Globus pallidus (tissue), 1 donor: Measurements from ENCODE around the gene SLFN12L.
"Not testable (repeated sequence)": the region's sequence is repeated elsewhere in the genome, so short reads cannot be mapped to it uniquely, and the experiment has no call there.

Experiments
- DNase-seq: peaks from one replicate; pipeline ENCODE4 v3.0.0-alpha.2; 2015; ENCODE audit warnings: low spot score

Gene SLFN12L

GRCh38 chr17:35542990-35543389, 5.5 kb upstream of the SLFN12L start:
- no peak for DNase-seq

- DNase-seq: no peak
Observed at GRCh38 chr17:35541434-35541833, 4.0 kb upstream of the SLFN12L start.

DNA sequence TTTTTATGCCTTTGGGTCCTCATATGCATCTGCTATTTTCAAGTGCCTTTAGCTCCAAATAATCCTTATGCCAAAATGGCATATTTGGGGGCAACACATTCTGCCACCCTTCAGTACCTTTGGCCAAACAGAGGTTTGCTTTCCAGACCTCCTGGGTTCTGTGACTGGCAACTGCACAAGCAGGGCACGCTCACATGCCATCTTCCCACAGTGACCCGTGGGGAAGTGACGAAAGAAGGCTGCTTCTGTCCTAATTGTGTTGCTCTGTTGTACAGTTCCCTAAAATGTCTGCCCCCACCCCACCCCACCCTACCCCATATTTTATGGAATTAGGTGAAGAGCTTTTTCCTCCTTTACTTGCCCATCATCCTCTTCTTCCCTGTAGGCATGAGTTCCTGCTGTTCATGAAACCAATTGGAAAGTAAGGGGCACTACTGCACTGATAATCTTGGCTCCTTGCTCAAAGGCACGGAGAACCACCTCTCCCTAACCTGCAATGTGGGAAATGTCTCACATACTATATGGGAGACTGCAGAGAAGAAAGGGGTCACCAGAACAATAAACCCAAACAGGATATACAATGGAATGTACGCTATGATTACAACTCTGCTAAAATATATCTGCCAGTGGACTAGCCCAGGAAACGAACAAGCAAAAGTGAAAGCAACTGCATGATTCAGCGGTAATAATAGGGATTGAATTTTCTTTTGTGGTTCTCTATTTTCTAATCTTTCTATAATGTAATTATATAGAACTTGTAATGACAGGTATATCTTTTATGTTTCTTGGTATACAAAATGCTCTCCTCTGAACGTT, 3.3 kb upstream of the SLFN12L start:
- DNase-seq: no peak

DNA sequence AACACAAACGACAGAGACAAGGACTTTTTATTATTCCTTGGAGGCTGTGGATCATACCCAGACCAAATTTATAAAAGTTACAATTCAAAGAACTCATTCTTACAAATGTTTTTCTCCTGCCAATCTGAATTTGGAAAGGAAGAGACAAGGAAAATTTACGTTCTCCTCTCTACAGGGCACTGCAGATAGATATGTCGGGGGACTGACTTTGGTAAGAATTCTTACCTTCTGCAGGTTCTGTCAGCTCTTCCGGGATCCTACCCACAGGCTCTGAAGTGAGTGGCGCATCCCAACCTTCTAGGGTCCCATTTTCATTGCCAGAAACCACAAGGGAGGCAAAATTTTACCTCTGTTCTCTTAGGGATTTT, 2.2 kb upstream of the SLFN12L start:
- no peak for DNase-seq

DNA sequence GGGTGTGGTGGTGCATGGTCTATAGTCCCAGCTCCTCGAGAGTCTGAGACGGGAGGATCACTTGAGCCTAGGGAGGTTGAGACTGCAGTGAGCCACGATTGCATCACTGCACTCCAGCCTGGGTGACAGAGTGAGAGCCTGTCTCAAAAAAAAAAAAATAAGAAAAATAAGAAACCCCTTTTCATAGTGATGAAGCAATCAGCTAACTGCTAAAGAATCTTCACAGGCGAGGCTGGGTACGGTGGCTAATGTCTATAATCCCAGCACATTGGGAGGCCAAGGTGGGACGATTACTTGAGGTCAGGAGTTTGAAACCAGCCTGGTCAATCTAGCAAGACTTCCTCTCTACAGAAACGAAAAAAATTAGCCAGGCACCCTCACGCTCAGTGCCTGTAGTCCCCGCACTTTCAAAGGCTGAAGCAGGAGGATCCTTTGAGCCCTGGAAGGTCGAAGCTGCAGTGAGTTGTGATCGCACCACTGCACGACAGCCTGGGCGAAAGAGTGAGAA, 760 bp downstream of the SLFN12L start:
- DNase-seq: no peak

DNA sequence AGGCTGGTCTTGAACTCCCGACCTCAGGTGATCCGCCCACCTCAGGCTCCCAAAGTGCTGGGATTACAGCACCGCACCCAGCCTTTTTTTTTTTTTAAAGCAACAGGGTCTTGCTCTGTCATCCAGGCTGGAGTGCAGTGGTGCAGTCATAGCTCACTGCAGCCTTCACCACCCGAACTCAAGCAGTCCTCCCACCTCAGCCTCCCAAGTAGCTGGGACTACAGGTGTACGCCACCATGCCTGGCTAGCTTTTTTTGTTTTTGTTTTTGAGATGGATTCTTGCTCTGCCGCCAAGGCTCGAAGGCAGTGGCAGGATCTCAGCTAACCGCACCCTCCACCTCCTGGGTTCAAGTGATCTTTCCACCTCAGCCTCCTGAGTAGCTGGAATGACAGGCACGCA, 2.1 kb downstream of the SLFN12L start:
- not testable (repeated sequence) for DNase-seq

- no peak for DNase-seq
Observed at GRCh38 chr17:35534576-35535093, 2.8 kb downstream of the SLFN12L start.

DNA sequence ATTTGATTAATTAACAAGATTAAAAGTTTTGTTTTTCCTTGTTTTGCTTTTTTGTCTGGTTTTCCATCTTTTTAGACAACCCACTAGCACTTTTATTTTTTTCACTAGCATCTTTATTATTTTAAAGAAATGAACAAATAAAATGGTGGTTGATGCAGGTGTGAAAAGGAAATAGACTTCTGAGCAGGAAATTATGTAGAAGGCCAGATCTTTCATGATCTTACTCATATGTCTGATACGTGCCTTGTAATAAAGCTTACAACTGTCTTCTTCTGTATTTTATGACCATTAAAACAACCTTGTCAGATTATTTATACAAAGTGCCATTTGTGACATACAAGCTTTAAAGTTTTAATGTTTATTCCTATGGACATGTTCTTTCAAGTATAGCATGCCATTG, 6.3 kb downstream of the SLFN12L start:
- no peak for DNase-seq

- DNase-seq: no peak
Observed at GRCh38 chr17:35529866-35530265, 7.6 kb downstream of the SLFN12L start.

GRCh38 chr17:35529326-35529725, 8.2 kb downstream of the SLFN12L start:
- DNase-seq: not testable (repeated sequence)

DNA sequence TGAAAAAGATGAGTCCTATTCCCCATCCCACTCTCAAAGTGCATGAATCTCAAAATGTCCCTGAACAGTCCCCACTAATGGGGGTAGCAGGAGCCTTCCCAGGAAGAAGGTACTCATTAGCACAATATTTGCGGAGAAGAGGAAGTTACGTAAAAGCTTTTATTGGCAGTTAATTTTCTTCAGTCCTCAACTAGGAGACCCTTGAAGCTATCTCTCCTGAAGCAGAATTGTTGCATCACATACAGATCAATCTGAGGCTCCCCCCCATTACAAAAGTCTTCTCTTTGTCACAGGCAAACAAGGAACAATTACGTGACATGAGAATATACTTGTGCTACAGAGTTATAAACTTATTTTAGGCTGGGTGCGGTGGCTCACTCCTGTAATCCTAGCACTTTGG, 14.2 kb downstream of the SLFN12L start:
- no peak for DNase-seq

DNA sequence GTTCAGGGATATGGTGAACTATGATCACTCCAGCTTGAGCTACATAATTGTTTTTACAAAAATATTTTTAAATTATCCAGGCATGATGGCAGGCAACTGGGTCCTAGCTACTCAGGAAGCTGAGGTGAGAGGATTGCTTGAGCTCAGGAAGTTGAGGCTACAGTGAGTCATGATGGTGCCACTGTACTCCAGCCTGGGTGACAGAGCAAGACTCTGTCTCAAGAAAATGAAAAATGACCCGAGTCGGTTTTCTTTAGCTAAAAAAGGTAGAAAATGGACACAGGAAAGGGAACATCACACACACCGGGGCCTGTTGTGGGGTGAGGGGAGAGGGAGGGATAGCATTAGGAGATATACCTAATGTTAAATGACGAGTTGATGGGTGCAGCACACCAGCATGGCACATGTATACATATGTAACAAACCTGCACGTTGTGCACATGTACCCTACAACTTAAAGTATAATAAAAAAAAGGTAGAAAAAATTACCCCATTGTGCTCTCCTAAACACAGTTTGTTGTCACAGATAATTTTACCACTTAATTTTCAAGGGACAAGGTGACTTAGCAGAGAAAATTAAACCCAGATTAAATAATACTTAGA, 15.7 kb downstream of the SLFN12L start:
- DNase-seq: not testable (repeated sequence)

- DNase-seq: no peak
Observed at GRCh38 chr17:35521150-35521549, 16.3 kb downstream of the SLFN12L start.

GRCh38 chr17:35519906-35520442, 17.5 kb downstream of the SLFN12L start:
- no peak for DNase-seq

DNA sequence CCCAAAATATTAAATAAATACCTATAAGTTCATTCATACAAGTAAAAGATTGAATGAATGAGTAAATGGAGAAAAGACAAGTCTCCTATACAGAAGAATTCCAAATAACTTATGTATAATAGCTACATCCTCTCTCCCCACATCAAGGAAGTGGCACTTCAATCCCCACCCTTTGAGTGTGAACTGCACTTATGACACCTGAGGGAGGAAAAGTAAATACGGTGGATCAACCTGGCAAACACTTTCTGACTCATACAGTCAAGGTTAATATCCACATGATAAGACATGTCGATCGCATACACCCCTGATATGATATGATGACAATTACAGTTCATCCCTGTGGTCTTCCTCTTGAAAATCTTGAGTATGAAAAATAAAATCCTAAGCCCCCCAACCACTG, 18.0 kb downstream of the SLFN12L start:
- DNase-seq: no peak

- DNase-seq: not testable (repeated sequence)
Observed at GRCh38 chr17:35518431-35518830, 19.0 kb downstream of the SLFN12L start.

GRCh38 chr17:35515027-35515426, 22.5 kb downstream of the SLFN12L start:
- no peak for DNase-seq

DNA sequence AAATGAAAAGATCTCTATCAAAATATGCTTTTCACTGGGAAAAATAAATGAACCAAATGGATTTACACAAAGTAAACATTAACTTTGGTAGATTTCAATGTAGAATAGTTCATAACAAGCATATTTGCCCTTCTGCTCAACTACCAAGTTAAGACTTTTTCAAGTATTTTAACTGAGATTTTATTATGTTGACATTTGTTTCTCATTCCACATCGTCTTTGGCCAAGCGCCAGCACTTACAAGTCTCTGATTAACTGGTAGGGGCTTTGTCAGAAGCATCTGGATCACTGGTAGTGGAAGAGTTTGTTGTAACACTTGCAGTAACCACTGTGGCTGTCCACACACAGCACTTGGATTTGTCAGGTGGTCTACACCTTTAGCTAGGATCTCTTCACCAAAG, 22.9 kb downstream of the SLFN12L start:
- no peak for DNase-seq

DNA sequence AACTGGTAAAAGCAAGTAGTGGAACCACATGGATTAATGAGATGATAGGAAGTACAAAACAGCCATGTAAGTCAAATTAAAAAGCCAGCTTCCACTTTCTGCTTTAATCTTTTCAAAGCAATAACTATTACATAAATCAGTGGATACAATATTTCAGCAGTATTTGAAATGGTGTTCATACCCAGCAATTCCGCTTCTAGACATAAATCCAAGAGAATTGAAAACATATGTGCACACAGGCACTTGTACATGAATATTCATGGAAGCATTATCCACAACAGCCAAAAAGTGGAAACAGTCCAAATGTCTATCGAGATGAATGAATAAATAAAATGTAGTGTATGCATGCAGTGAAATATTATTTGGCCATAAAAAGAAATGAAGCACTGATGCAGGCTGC, 27.4 kb downstream of the SLFN12L start:
- no peak for DNase-seq

GRCh38 chr17:35507714-35508113, 29.8 kb downstream of the SLFN12L start:
- DNase-seq: not testable (repeated sequence)

DNA sequence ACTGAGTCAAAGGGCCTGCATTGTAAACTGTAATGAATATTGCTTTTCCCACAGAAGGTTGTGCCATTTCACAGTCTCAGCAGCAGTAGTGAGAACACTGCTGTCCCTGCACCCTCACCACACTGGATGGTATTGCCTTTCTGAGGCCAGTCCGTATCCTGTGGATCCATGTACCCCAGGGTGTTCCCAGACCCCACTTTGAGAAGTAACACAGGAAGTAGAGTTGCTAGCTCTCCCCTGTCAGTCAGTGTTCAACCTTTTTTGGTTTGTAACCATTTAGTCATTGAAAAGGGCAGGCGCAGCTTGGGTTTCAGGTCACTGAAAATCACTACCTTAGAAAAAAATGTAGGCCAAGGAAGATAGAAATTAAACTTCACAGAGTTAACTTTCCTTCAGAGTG, 37.9 kb downstream of the SLFN12L start:
- DNase-seq: no peak

- no peak for DNase-seq
Observed at GRCh38 chr17:35498448-35499178, 38.9 kb downstream of the SLFN12L start.
